Neutrophil (primary cell): ENCODE data around the gene SMG5.

ENCODE experiments used
- H3K27ac ChIP-seq: fragments of 200-600 bp; sonication (generic); 2 replicates; pipeline ENCODE4 v1.5.1; 2016; ENCODE audit warnings: mild to moderate bottlenecking, moderate library complexity
- H3K27me3 ChIP-seq: fragments of 200-600 bp; sonication (generic); 2 replicates; pipeline ENCODE4 v1.6.0; 2016; ENCODE audit warnings: mild to moderate bottlenecking
- H3K36me3 ChIP-seq: fragments of 200-600 bp; sonication (generic); 2 replicates; pipeline ENCODE4 v1.5.1; 2017
- H3K4me1 ChIP-seq, 2 experiments: fragments of 200-600 bp in 1 of 2; sonication (generic) in 1 of 2; 1 replicate in 1 of 2; 2 replicates in 1 of 2; pipeline versions ENCODE4 v1.5.1 to v1.6.1; 2013 to 2016; ENCODE audit warnings: low read depth in 1 of 2, low read length in 1 of 2, mild to moderate bottlenecking in 1 of 2, moderate library complexity in 1 of 2; ENCODE audit not compliant: control insufficient read depth in 1 of 2, insufficient read depth in 1 of 2
- H3K4me3 ChIP-seq, 2 experiments: fragments of 200-600 bp in 1 of 2; sonication (generic) in 1 of 2; 1 replicate in 1 of 2; 2 replicates in 1 of 2; pipeline ENCODE4 v1.5.1; 2013 to 2016; ENCODE audit warnings: low read depth in 1 of 2, low read length in 1 of 2, mild to moderate bottlenecking in 1 of 2, moderate library complexity in 1 of 2
- H3K9me3 ChIP-seq: fragments of 200-600 bp; sonication (generic); 2 replicates; pipeline ENCODE4 v1.5.1; 2016
- TF ChIP-seq, protein P1 (sequence below): fragments of 200-600 bp; sonication (generic); IDR thresholded peaks from 2 replicates; pipeline ENCODE4 v1.5.1; 2016; ENCODE audit warnings: antibody characterized with exemption

Gene SMG5

DNA sequence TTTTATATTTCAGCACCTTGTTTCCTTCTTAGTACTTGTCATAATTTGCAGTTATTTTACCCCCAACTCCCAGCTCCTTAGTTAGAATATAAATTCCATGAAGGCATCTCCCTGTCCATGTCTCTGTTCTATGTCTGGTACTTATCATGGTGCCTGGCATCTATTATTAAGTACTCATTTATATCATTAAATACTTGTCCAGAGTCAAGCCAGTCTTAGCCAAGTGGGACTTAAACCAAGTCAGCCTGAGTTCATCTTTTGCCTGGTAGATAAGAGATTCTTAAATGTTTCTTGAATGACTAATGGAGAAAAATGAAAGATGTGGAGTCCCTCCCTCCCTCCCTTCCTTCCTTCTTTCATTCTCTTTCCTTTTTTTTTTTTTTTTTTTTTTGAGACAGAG is 79.3 kb downstream of the SMG5 start:
- Histone ChIP-seq H3K36me3 (peaks cover 66% of the 10 kb centered on the region), H3K4me3 (peak overlapping the region in 1 of 2 experiments; percentile 55), H3K27me3 (no peaks in the 10 kb centered on the region), H3K27ac (peak overlapping the region; percentile 87), H3K9me3 (no peaks in the 10 kb centered on the region), H3K4me1 (peaks cover 65% of the 10 kb centered on the region in 2 experiments)
- TF ChIP-seq, protein P1, sequence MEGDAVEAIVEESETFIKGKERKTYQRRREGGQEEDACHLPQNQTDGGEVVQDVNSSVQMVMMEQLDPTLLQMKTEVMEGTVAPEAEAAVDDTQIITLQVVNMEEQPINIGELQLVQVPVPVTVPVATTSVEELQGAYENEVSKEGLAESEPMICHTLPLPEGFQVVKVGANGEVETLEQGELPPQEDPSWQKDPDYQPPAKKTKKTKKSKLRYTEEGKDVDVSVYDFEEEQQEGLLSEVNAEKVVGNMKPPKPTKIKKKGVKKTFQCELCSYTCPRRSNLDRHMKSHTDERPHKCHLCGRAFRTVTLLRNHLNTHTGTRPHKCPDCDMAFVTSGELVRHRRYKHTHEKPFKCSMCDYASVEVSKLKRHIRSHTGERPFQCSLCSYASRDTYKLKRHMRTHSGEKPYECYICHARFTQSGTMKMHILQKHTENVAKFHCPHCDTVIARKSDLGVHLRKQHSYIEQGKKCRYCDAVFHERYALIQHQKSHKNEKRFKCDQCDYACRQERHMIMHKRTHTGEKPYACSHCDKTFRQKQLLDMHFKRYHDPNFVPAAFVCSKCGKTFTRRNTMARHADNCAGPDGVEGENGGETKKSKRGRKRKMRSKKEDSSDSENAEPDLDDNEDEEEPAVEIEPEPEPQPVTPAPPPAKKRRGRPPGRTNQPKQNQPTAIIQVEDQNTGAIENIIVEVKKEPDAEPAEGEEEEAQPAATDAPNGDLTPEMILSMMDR = no peak

DNA sequence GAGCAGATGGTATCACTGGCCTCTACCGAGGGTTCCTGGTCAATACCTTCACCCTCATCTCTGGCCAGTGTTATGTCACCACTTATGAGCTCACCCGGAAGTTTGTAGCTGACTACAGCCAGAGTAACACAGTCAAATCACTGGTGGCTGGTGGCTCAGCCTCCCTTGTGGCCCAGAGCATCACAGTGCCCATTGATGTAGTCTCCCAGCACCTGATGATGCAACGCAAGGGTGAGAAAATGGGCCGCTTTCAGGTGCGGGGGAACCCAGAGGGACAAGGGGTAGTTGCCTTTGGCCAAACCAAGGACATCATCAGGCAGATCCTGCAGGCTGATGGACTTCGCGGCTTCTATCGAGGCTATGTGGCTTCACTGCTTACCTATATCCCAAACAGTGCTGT is 82.6 kb downstream of the SMG5 start:
- Histone ChIP-seq H3K4me3 (no peak overlapping the region), H3K4me1 (peaks cover 91 to 95% of the 10 kb centered on the region in 2 experiments), H3K36me3 (peaks cover 65% of the 10 kb centered on the region), H3K9me3 (no peaks in the 10 kb centered on the region), H3K27ac (peak overlapping the region; percentile 87), H3K27me3 (no peaks in the 10 kb centered on the region)
- TF ChIP-seq, protein P1 = no peak
